ENCODE data around the gene RIBC1. TPM values are rescaled to one million over a fixed set of nuclear protein-coding genes. Genes with fewer than 3 reads are reported as not detected.

Gene RIBC1
- total RNA-seq, 8 experiments from 2014 or later, result 1.1 to 10.9 (median 2.5) TPM

DNA sequence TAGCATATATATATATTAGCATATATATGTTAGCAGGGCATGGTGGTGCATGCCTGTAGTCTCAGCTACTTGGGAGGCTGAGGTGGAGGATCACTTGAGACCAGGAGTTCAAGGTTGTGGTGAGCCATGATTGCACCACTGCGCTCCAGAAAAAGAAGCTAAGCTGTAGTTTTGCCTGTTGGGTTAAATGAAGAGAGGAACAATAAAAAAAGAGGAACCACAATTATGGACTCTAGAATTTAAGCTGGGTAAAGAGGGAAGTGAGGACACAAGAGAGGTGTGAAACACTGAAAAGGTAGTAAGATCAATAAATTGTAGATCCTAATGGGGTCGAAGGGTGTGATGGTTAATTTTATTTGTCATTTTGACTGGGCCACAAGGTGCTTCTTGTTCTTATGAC lies 52.0 kb downstream of the RIBC1 start:
- Histone ChIP-seq H3K4me1 (replicated peaks in 1 of 2) (no peaks in the 10 kb centered on the region), H3K4me3 (no peak overlapping the region), H3K27ac (no peak overlapping the region)
- 71 to 83% methylated on average over 1 of the region's 2 CpGs; no CpG with 5 or more reads in 8 of the 10 experiments for WGBS, 10 experiments
- in situ Hi-C loops (cut with MboI; ENCODE audit: low pct_unique_long_range_greater_than_20kb in 2 of 9, low sequenced_read_pairs in 9 of 9, unreplicated experiment in 9 of 9), result no loop called here
- ATAC-seq (replicated peaks in 6 of 8), result no peak

DNA sequence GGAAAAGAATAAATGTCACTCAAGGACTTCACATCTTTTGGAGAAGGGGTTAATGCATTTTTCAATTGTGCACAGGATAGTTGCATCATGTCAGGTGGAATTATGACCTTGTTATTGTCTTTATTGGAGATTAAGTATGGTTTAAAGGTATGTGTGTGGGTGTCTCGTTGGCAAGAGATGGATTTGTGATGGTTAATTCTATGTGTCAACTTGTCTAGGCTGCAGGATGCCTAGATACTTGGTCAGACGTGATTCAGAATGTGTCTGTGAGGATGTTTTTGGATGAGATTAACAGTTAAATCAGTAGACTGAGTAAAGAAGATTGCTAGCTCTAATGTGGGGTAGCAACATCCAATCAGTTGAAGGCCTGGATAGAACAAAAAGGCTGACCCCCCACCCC lies 53.7 kb downstream of the RIBC1 start:
- no peak overlapping the region for H3K27ac ChIP-seq
- in situ Hi-C loops (cut with MboI; ENCODE audit: low pct_unique_long_range_greater_than_20kb in 2 of 9, low sequenced_read_pairs in 9 of 9, unreplicated experiment in 9 of 9), result no loop called here
- no peak for ATAC-seq (replicated peaks in 6 of 8)
- 0 to 25% (median 14%) methylated on average over 1 to 2 of the region's 2 CpGs; no CpG with 5 or more reads in 7 of the 10 experiments for WGBS, 10 experiments
- H3K4me1 ChIP-seq (replicated peaks in 1 of 2), result no peaks in the 10 kb centered on the region
- no peak overlapping the region for H3K4me3 ChIP-seq

DNA sequence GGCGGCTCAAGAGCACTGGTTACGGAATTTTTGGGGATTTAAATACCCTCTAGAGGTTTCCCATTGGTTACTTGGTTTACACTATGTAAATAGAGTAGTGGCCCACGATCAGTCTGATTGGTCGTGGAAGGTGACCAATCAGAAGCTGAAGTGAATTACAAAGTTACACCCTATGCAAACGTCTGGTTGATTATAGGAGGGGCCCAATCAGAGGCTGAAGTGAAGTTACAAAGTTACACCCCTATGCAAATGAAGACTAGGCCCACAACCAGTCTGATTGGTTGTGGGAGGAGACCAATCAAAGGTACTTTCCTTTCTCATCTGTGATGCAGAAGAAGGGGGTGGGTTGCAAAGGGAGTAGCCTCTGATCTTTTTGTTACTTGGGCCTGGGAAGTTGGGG lies 56.6 kb downstream of the RIBC1 start:
- H3K4me3 ChIP-seq, result no peak overlapping the region
- in situ Hi-C loops (cut with MboI; ENCODE audit: low pct_unique_long_range_greater_than_20kb in 2 of 9, low sequenced_read_pairs in 9 of 9, unreplicated experiment in 9 of 9), result no loop called here
- no peak overlapping the region for H3K27ac ChIP-seq
- ATAC-seq (replicated peaks in 6 of 8), result peak in 3 of 8 experiments; percentile 82 to 90 (median 90)
- H3K4me1 ChIP-seq (replicated peaks in 1 of 2), result no peaks in the 10 kb centered on the region
- 0 to 100% (median 93%) methylated on average over 1 to 4 of the region's 5 CpGs; no CpG with 5 or more reads in 5 of the 10 experiments for WGBS, 10 experiments

Other genes starting within 250 kb of the RIBC1 start
- gene KDM5C, start 197.7 kb upstream of the RIBC1 start, total RNA-seq, result 100 to 1,000 TPM in 1 of 8 experiments, 10 to 100 TPM in 7; 36.8 to 153 (median 57.1) TPM
- 10 to 100 TPM in 2 of 8 experiments, 1 to 10 TPM in 6; 1.7 to 13.9 (median 6.5) TPM for gene IQSEC2, start 141.3 kb upstream of the RIBC1 start, total RNA-seq
- 10 to 100 TPM; 14.7 to 49.2 (median 24.8) TPM for gene SMC1A, start 219 bp upstream of the RIBC1 start, total RNA-seq
- 100 to 1,000 TPM in 3 of 8 experiments, 10 to 100 TPM in 5; 42.4 to 147 (median 88.9) TPM for gene HSD17B10, start 11.5 kb downstream of the RIBC1 start, total RNA-seq